GM18526 (cell line): ENCODE data around the gene RHBDL1.

ENCODE experiments used
- POLR2A ChIP-seq: IDR thresholded peaks from 3 replicates; pipeline ENCODE4 v1.6.1; 2011; ENCODE audit not compliant: insufficient read length; ENCODE audit errors: extremely low read depth

Gene RHBDL1

GRCh38 chr16:660459-661183 is 14.8 kb upstream of the RHBDL1 start:
- TF ChIP-seq POLR2A: peak; percentile 44

- TF ChIP-seq POLR2A: no peak
Observed at GRCh38 chr16:661184-661821, 14.2 kb upstream of the RHBDL1 start.

DNA sequence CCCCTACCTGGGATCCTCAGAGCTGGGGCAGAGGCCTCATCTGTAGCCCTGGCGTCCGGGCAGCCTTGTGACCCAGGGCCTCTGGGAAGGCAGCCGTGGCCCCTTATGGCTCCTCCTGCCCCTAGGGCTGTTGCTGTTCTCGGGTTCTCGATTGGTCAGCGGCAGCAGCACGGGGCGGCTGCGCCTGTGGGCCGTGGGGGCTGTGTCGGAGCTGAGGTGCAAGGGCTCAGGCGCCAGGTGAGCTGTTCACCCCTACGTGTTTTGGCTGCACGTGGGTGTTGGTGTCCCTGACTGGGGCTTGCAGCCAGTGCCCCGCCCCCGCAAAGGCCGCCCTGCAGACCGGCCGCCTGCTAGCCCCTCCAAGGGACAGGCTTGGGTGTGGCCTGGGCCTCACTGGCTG is 13.4 kb upstream of the RHBDL1 start:
- no peak for TF ChIP-seq POLR2A

GRCh38 chr16:662597-662996 is 12.9 kb upstream of the RHBDL1 start:
- no peak for TF ChIP-seq POLR2A

GRCh38 chr16:666572-666971 is 8.9 kb upstream of the RHBDL1 start:
- no peak for TF ChIP-seq POLR2A

- no peak for TF ChIP-seq POLR2A
Observed at GRCh38 chr16:667113-667779, 8.2 kb upstream of the RHBDL1 start.

GRCh38 chr16:667780-668518 is 7.5 kb upstream of the RHBDL1 start, which contains the start of gene RHOT2:
RHOT2 (plus strand) TSS chr16:668132; CDS start chr16:668200, 68 bp downstream.
- TF ChIP-seq POLR2A: peak; percentile 91

GRCh38 chr16:668519-669171 is 6.8 kb upstream of the RHBDL1 start:
- TF ChIP-seq POLR2A: no peak

- TF ChIP-seq POLR2A: no peak
Observed at GRCh38 chr16:669666-670065, 5.8 kb upstream of the RHBDL1 start.

DNA sequence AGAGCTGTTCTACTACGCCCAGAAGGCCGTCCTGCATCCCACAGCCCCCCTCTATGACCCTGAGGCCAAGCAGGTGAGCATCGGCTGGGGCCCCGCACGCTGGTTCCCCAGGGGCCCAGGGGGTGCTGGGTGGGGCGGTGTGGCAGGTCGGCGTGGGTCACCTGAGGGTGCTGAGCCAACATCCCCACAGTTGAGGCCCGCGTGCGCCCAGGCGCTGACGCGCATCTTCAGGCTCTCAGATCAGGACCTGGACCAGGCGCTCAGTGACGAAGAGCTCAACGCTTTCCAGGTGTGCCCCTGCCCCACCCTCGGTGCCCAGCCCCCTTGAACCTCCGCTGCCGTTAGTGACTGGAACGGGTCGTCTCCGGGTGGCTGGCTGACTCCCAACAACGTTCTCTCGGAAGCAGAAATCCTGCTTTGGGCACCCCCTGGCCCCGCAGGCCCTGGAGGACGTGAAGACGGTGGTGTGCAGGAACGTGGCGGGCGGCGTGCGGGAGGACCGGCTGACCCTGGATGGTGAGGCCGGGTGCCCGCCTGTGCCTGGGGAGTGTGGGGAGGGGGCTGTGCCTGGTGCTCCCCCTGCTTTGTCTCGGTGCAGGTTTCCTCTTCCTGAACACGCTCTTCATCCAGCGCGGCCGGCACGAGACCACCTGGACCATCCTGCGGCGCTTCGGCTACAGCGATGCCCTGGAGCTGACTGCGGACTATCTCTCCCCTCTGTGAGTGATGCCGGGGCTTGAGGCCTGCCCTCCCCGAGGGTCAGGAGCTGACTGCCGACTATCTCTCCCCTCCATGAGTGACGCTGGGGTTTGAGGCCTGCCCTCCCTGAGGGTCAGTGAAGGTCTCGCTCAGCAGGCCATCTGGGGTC is 4.8 kb upstream of the RHBDL1 start:
- TF ChIP-seq POLR2A: no peak

DNA sequence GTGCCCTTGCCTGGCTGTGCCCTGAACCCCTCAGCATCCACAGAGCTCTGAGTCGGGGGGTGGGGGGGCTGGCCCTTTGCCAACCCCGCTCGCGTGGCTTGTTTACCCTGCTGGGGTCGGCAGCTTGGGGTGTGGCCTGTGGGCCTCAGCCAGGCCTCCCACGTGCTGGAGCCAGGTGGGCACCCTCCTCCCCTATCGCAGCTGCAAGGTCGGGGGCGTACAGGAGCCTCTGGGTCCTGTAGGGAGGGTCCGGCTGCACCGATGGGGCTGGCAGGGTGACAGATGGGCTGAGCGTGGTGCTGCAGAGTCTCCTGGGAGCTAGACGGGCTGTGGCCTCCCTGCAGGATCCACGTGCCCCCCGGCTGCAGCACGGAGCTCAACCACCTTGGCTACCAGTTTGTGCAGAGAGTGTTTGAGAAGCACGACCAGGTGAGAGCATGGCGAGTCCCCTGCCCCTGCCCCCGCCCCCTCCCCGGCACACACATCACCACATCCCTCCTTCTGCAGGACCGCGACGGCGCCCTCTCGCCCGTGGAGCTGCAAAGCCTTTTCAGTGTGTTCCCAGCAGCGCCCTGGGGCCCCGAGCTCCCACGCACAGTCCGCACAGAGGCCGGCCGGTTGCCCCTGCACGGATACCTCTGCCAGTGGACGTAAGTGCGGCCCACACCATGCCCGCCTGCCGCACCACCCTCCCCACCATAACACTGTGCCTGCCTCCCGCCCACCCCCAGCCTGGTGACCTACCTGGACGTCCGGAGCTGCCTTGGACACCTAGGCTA is 3.9 kb upstream of the RHBDL1 start:
- TF ChIP-seq POLR2A: no peak

GRCh38 chr16:672371-672770 is 3.1 kb upstream of the RHBDL1 start:
- TF ChIP-seq POLR2A: no peak

GRCh38 chr16:672851-673250 is 2.6 kb upstream of the RHBDL1 start:
- TF ChIP-seq POLR2A: no peak

- no peak for TF ChIP-seq POLR2A
Observed at GRCh38 chr16:673399-673991, 2.0 kb upstream of the RHBDL1 start.
